HG03575 (cell line): ENCODE results near the gene PAQR5.
"Not testable (repeated sequence)": the region's sequence is repeated elsewhere in the genome, so short reads cannot be mapped to it uniquely, and the experiment has no call there.

Experiments used
- ATAC-seq: cut with Tn5 transposase; IDR thresholded peaks from one replicate; pipeline ENCODE4 v1.9.1; 2021; ENCODE audit not compliant: unreplicated experiment, insufficient number of reproducible peaks, low FRiP score; ENCODE audit errors: extremely low read depth

Gene PAQR5

GRCh38 chr15:69384066-69384465 lies 85.4 kb downstream of the PAQR5 start:
- not testable (repeated sequence) for ATAC-seq

- no peak for ATAC-seq
Measured at GRCh38 chr15:69384626-69385598, 86.2 kb downstream of the PAQR5 start.

GRCh38 chr15:69385831-69386230 lies 87.1 kb downstream of the PAQR5 start:
- ATAC-seq, result no peak

- ATAC-seq, result no peak
Measured at GRCh38 chr15:69386284-69386683, 87.6 kb downstream of the PAQR5 start.

GRCh38 chr15:69388260-69388705 lies 89.6 kb downstream of the PAQR5 start:
- ATAC-seq, result no peak

- no peak for ATAC-seq
Measured at GRCh38 chr15:69389426-69389825, 90.7 kb downstream of the PAQR5 start.

GRCh38 chr15:69390575-69390974 lies 91.9 kb downstream of the PAQR5 start:
- no peak for ATAC-seq

- ATAC-seq, result no peak
Measured at GRCh38 chr15:69391046-69391757, 92.5 kb downstream of the PAQR5 start.

GRCh38 chr15:69392352-69392751 lies 93.6 kb downstream of the PAQR5 start:
- no peak for ATAC-seq

- ATAC-seq, result no peak
Measured at GRCh38 chr15:69393831-69394491, 95.2 kb downstream of the PAQR5 start.

- no peak for ATAC-seq
Measured at GRCh38 chr15:69394556-69395282, 96.0 kb downstream of the PAQR5 start.

GRCh38 chr15:69395460-69395859 lies 96.7 kb downstream of the PAQR5 start:
- no peak for ATAC-seq

GRCh38 chr15:69395991-69396390 lies 97.3 kb downstream of the PAQR5 start:
- ATAC-seq, result no peak

- ATAC-seq, result no peak
Measured at GRCh38 chr15:69398491-69398891, 99.8 kb downstream of the PAQR5 start.

- no peak for ATAC-seq
Measured at GRCh38 chr15:69400850-69401249, 102.1 kb downstream of the PAQR5 start.

- ATAC-seq, result no peak
Measured at GRCh38 chr15:69402816-69403215, 104.1 kb downstream of the PAQR5 start.

- no peak for ATAC-seq
Measured at GRCh38 chr15:69403594-69403993, 104.9 kb downstream of the PAQR5 start.

- ATAC-seq, result no peak
Measured at GRCh38 chr15:69405110-69405509, 106.4 kb downstream of the PAQR5 start.
